Right cardiac atrium (tissue), 5 donors: ENCODE results near the gene TTC17. TPM values are rescaled to one million over a fixed set of nuclear protein-coding genes. Genes with fewer than 3 reads are reported as not detected.
"Not testable (repeated sequence)": the region's sequence is repeated elsewhere in the genome, so short reads cannot be mapped to it uniquely, and the experiment has no call there.

Experiments used
- ATAC-seq, 2 donors: fragments of 200-7000 bp; cut with Tn5 transposase; one replicate each; pipeline versions ENCODE4 v1.8.0 to v1.9.1; 2020; ENCODE audit warnings: moderate library complexity in 2 of 2, mild to moderate bottlenecking in 1 of 2
- DNase-seq, 3 donors: peaks; one replicate each; pipeline ENCODE4 v3.0.0-alpha.2; 2020
- H3K27ac ChIP-seq: one replicate; pipeline ENCODE4 v1.5.1; 2013; ENCODE audit warnings: mild to moderate bottlenecking, low read length, control low read depth, moderate library complexity
- H3K27me3 ChIP-seq: one replicate; pipeline ENCODE4 v1.6.1; 2013; ENCODE audit not compliant: control insufficient read depth, insufficient read depth
- H3K4me1 ChIP-seq: one replicate; pipeline ENCODE4 v1.6.1; 2013; ENCODE audit warnings: low read length; ENCODE audit not compliant: control insufficient read depth, insufficient read depth
- H3K4me3 ChIP-seq: one replicate; pipeline ENCODE4 v1.5.1; 2013; ENCODE audit warnings: low read length, control low read depth
- H3K9me3 ChIP-seq: one replicate; pipeline ENCODE4 v1.6.1; 2013; ENCODE audit warnings: low read length; ENCODE audit not compliant: control insufficient read depth
- WGBS: extraction: QIAGEN DNeasy Blood & Tissue Kit; methylation state at CpG from one replicate; pipeline ENCODE4 v1.1.7; 2013; 5-methylcytosine and 5-hydroxymethylcytosine counted together
- intact Hi-C, 4 donors: fragments of 100-400 bp; cut with DNase I; formaldehyde crosslinking; loops; one replicate each; pipeline versions ENCODE4 v1.11.0 to v1.14.0; 2022 to 2023
- polyA plus RNA-seq: library from polyadenylated mRNA; stranded (reverse); fragments of 200-250 nt; gene quantifications from one replicate; pipeline ENCODE4 v1.2.3, GENCODE V29; 2013
- total RNA-seq, 4 donors: library from RNA; stranded (reverse); fragmentation: NEBNext Ultra II Directional; extraction: Animal tissue kit (Norgen Biotek cat#: 25700); gene quantifications; one replicate each; pipeline ENCODE4 v1.2.1, GENCODE V29; 2021
- donor health status: healthy with polysubstance abuse.
- donor health status: DM: no; HTN: yes; CAD: no.
- donor health status: DM: no; HTN: no; CAD: no.
- donor health status: DM: no; HTN: yes; CAD: no; lungs with severe emphysema.
- donor health status: DM: yes; HTN: yes; CAD: no.

The TTC17 gene
- total and polyA plus RNA-seq, 5 donors, result 23.4 to 42.8 (median 34.9) TPM

GRCh38 chr11:43459246-43459645 is 100.5 kb downstream of the TTC17 start:
- 100% methylated on average over 1 of the region's 1 CpG for WGBS
- no peaks in the 10 kb centered on the region for H3K9me3 ChIP-seq
- DNase-seq (no peak), ATAC-seq (no peak)
- no peaks in the 10 kb centered on the region for H3K4me1 ChIP-seq
- no peaks in the 10 kb centered on the region for H3K27me3 ChIP-seq
- intact Hi-C loops, result no loop called here
- no peak overlapping the region for H3K4me3 ChIP-seq
- no peak overlapping the region for H3K27ac ChIP-seq

GRCh38 chr11:43462359-43462758 is 103.6 kb downstream of the TTC17 start:
- Histone ChIP-seq H3K27me3 (no peaks in the 10 kb centered on the region), H3K4me3 (no peak overlapping the region), H3K27ac (no peak overlapping the region), H3K4me1 (no peaks in the 10 kb centered on the region), H3K9me3 (no peaks in the 10 kb centered on the region)
- intact Hi-C loops, result no loop called here
- WGBS, result 94% methylated on average over 1 of the region's 1 CpG
- ATAC-seq, result no peak
- DNase-seq, result no peak

GRCh38 chr11:43467958-43468357 is 109.2 kb downstream of the TTC17 start:
- no peak for DNase-seq
- no peak for ATAC-seq
- intact Hi-C loops, result no loop called here

GRCh38 chr11:43477491-43477890 is 118.8 kb downstream of the TTC17 start:
- intact Hi-C loops, result not testable (repeated sequence)

More at GRCh38 chr11:43467958-43468357, 109.2 kb downstream of the TTC17 start:
- Histone ChIP-seq H3K27ac (no peak overlapping the region), H3K4me1 (no peaks in the 10 kb centered on the region), H3K4me3 (no peak overlapping the region), H3K9me3 (no peaks in the 10 kb centered on the region), H3K27me3 (no peaks in the 10 kb centered on the region)

GRCh38 chr11:43486141-43486540 is 127.4 kb downstream of the TTC17 start:
- Histone ChIP-seq H3K27ac (no peak overlapping the region), H3K9me3 (no peaks in the 10 kb centered on the region), H3K4me1 (no peaks in the 10 kb centered on the region), H3K27me3 (no peaks in the 10 kb centered on the region), H3K4me3 (no peak overlapping the region)
- intact Hi-C loops, result no loop called here
- DNase-seq (no peak), ATAC-seq (no peak)
- 74% methylated on average over 6 of the region's 6 CpGs for WGBS

More at GRCh38 chr11:43477491-43477890, 118.8 kb downstream of the TTC17 start:
- not testable (repeated sequence) for ATAC-seq, H3K9me3 ChIP-seq, H3K27ac ChIP-seq, H3K27me3 ChIP-seq, DNase-seq, H3K4me1 ChIP-seq, H3K4me3 ChIP-seq
- WGBS, result 86% methylated on average over 5 of the region's 5 CpGs

- no peaks in the 10 kb centered on the region for H3K27me3 ChIP-seq
- no peak overlapping the region for H3K27ac ChIP-seq
- WGBS, result 89% methylated on average over 5 of the region's 5 CpGs
- intact Hi-C loops, result no loop called here
- no peak for DNase-seq
- no peak for ATAC-seq
- no peak overlapping the region for H3K4me3 ChIP-seq
- no peaks in the 10 kb centered on the region for H3K9me3 ChIP-seq
- no peaks in the 10 kb centered on the region for H3K4me1 ChIP-seq
Measured at GRCh38 chr11:43489869-43490465, 131.2 kb downstream of the TTC17 start.

GRCh38 chr11:43492701-43493100 is 134.0 kb downstream of the TTC17 start:
- no peak for DNase-seq
- 87% methylated on average over 5 of the region's 5 CpGs for WGBS
- intact Hi-C loops, result no loop called here
- Histone ChIP-seq H3K4me1 (no peaks in the 10 kb centered on the region), H3K4me3 (no peak overlapping the region), H3K27me3 (no peaks in the 10 kb centered on the region), H3K27ac (no peak overlapping the region), H3K9me3 (no peaks in the 10 kb centered on the region)
- no peak for ATAC-seq

GRCh38 chr11:43493431-43493830 is 134.7 kb downstream of the TTC17 start:
- intact Hi-C loops, result no loop called here
- Histone ChIP-seq H3K9me3 (no peaks in the 10 kb centered on the region), H3K4me3 (no peak overlapping the region), H3K4me1 (no peaks in the 10 kb centered on the region), H3K27me3 (no peaks in the 10 kb centered on the region), H3K27ac (no peak overlapping the region)
- WGBS, result 70% methylated on average over 5 of the region's 5 CpGs
- no peak for DNase-seq
- no peak for ATAC-seq

- H3K4me1 ChIP-seq, result no peaks in the 10 kb centered on the region
- peak in 1 of 2 donors; percentile 13 for ATAC-seq
- no peaks in the 10 kb centered on the region for H3K9me3 ChIP-seq
- no peak for DNase-seq
- H3K27ac ChIP-seq, result no peak overlapping the region
- no peaks in the 10 kb centered on the region for H3K27me3 ChIP-seq
- intact Hi-C loops, result no loop called here
- WGBS, result 92% methylated on average over 1 of the region's 1 CpG
- H3K4me3 ChIP-seq, result no peak overlapping the region
Measured at GRCh38 chr11:43497144-43497543, 138.4 kb downstream of the TTC17 start.

GRCh38 chr11:43498561-43498960 is 139.8 kb downstream of the TTC17 start:
- Histone ChIP-seq H3K4me1 (no peaks in the 10 kb centered on the region), H3K27ac (no peak overlapping the region), H3K9me3 (no peaks in the 10 kb centered on the region), H3K4me3 (no peak overlapping the region), H3K27me3 (no peaks in the 10 kb centered on the region)
- ATAC-seq, result no peak
- intact Hi-C loops, result no loop called here
- WGBS, result 95% methylated on average over 3 of the region's 3 CpGs
- DNase-seq, result no peak

GRCh38 chr11:43503417-43503816 is 144.7 kb downstream of the TTC17 start:
- no peaks in the 10 kb centered on the region for H3K27me3 ChIP-seq
- intact Hi-C loops, result no loop called here

More at GRCh38 chr11:43503417-43503816, 144.7 kb downstream of the TTC17 start:
- ATAC-seq, result no peak
- H3K4me1 ChIP-seq, result no peaks in the 10 kb centered on the region
- H3K4me3 ChIP-seq, result no peak overlapping the region
- H3K9me3 ChIP-seq, result no peaks in the 10 kb centered on the region
- 77% methylated on average over 4 of the region's 4 CpGs for WGBS
- H3K27ac ChIP-seq, result no peak overlapping the region
- DNase-seq, result no peak
